GM13976 (cell line): ENCODE measurements around the gene B2M.
"Not testable (repeated sequence)": the region's sequence is repeated elsewhere in the genome, so short reads cannot be mapped to it uniquely, and the experiment has no call there.

Experiments
- DNase-seq: peaks from one replicate; pipeline ENCODE4 v3.0.0; 2012; ENCODE audit warnings: low spot score
- CTCF ChIP-seq: IDR thresholded peaks from 2 replicates; pipeline ENCODE4 v1.5.1; 2012; ENCODE audit warnings: borderline replicate concordance, mild to moderate bottlenecking; ENCODE audit not compliant: insufficient read depth; ENCODE audit errors: extremely low read depth, missing control alignments, control extremely low read depth
- in situ Hi-C: fragments of 300-500 bp; cut with MboI; formaldehyde crosslinking; loops from one replicate; pipeline ENCODE4 v1.12.0; 2022; ENCODE audit warnings: low sequenced_read_pairs, mixed read lengths, inconsistent platforms; ENCODE audit not compliant: unreplicated experiment

The B2M gene

DNA sequence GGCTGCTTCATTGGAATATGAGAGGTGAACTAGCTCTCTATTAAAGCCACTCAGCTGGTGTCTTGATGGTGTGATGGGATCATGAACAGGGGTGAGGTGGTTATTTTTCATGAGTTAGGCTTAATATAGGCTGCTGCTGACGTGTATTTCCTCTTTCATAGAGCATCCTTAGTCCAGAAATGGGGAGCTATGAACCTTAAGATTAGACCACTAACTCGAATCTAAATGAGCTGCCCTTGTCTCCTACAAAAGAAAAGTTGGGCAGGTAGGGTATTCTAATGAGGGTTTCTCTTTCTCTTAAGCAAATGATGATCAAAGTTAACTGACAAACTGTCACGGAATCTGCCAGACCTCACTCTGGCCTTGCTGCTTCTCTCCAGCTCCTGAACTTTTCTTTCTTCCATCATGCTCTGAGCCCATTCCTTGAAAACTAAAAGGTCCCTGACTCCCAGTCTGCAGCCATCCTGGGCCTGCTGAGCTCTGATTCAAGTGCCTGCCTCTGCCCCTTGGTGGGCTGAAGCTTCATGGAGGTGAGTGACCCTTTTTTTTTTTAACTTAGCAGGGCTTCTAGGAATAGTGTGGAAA lies 25.0 kb downstream of the B2M start, which contains the start of gene TRIM69:
TSS of gene TRIM69 (plus strand) at position 348 of the 585 bp plus-strand sequence. CDS start at position 525, 177 bp downstream.
- in situ Hi-C loops, result loop anchor here (10.0 kb wide), 1 partner anchor 151 kb away; no protein-coding TSS in a partner anchor
- TF ChIP-seq CTCF, result no peak
- DNase-seq, result peak; percentile 20

- DNase-seq, result peak; percentile 58
- peak; percentile 41 for TF ChIP-seq CTCF
- in situ Hi-C loops, result loop anchor here (10.0 kb wide), 1 partner anchor 154 kb away; no protein-coding TSS in a partner anchor
Observed at GRCh38 chr15:44738340-44738984, 27.1 kb downstream of the B2M start.

GRCh38 chr15:44739222-44739847 lies 28.0 kb downstream of the B2M start:
- DNase-seq, result not testable (repeated sequence)
- in situ Hi-C loops, result loop anchor here (10.0 kb wide), 1 partner anchor 155 kb away; no protein-coding TSS in a partner anchor

GRCh38 chr15:44743454-44743853 lies 32.1 kb downstream of the B2M start:
- DNase-seq, in situ Hi-C loops: not testable (repeated sequence)

- in situ Hi-C loops, result no loop called here
- no peak for TF ChIP-seq CTCF
- no peak for DNase-seq
Observed at GRCh38 chr15:44753345-44753744, 42.0 kb downstream of the B2M start.

GRCh38 chr15:44763187-44763586 lies 51.9 kb downstream of the B2M start:
- in situ Hi-C loops, result no loop called here
- TF ChIP-seq CTCF, result no peak
- no peak for DNase-seq

- TF ChIP-seq CTCF, result no peak
- DNase-seq, result no peak
- in situ Hi-C loops, result no loop called here
Observed at GRCh38 chr15:44763848-44764247, 52.5 kb downstream of the B2M start.
